CD4-positive, alpha-beta T cell treated with Interleukin-4 for 1 hour (primary cell): ENCODE data around the gene DAP.
A peak's percentile ranks its signal among the peaks of the same experiment; 100 is the strongest.

Source experiments
- DNase-seq, 2 donors: peaks; one replicate each; pipeline ENCODE4 v3.0.0-alpha.2; 2020 to 2022

Gene DAP

DNA sequence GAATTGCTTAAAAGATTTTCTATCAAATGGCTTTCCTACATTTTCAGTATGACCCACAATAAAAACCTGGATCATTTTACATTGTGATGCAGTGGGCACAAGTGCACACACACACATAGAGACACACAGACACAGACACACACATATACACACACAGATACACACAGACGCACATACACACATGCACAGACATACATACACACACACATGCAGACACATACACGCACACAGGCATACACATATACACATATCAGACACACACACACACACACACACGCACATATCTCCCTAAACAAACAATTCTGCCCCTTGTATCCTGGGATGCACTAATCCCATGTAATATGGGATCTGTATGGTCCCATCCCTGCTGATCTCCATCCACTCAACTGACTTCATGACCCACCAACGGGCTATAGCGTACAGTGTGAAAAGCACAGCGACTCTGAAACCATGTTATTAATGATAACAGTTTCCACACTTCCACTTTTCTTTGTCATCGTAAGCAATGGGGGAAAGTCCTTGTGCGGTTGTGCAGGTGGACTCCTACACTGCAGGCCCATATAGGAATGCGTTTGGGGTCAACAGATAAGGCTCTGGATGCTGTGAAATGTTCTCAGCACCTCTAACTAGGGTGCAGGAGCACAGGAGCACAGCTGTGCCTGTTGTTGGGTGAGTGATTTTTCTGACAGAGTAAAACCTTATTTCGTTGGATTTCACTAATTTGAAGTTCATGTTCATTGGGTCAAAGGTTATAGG, 52.7 kb downstream of the DAP start:
- no peak for DNase-seq

- DNase-seq, result no peak
Observed at GRCh38 chr5:10707198-10708142, 53.6 kb downstream of the DAP start.

- DNase-seq, result no peak
Observed at GRCh38 chr5:10706326-10706725, 54.7 kb downstream of the DAP start.

DNA sequence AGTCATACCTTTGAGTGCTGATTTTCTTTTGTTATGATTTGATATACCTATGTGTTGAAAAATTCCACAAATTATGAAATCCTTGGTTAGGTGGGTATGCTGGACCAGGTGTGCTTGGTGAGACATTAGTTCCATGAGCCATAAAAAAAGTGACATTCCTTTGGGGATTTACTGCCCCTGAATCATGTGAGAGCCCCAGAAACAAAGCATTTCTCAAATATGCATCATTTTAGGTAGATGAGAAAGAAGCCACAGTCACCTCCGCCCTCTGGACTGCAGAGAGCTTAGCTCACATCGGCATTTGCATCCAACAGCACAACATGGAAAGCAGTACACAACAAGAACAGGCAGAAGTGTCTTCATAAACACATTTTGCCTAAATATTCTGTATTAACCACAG, 55.3 kb downstream of the DAP start:
- DNase-seq, result no peak

DNA sequence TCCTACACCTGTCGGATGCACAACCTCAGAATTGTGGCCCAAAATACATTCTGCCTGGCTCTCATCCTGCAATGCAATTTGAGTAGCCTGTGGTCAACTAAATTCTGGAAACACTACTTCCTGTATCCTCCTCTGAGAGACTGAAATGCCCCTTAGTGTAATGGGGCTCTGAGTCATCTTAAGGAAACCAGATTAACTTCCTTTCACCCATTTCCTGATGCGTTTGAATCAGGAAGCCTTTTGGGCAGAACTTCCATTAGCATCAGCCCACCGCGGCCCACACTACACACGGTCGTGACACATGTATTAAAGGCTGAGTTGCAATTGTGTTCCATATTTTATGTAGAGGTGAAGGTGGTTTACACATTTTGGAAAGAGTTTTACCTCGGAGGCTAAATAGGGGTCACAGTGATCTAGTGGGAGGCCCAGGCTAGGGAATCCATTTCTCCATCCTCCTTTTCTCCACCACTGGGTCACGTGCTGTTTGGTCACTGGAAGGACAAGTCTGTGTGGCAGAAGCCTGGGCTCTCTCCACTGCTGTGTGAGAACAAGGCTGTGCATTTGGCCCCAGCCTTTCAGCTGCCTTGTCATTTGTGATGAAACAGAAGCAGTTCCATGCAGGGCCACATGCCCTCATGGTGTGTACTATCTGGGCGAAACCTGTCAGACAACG, 55.9 kb downstream of the DAP start:
- peak in 1 of 2 donors; percentile 17 for DNase-seq

- DNase-seq, result no peak
Observed at GRCh38 chr5:10703676-10704075, 57.4 kb downstream of the DAP start.

DNA sequence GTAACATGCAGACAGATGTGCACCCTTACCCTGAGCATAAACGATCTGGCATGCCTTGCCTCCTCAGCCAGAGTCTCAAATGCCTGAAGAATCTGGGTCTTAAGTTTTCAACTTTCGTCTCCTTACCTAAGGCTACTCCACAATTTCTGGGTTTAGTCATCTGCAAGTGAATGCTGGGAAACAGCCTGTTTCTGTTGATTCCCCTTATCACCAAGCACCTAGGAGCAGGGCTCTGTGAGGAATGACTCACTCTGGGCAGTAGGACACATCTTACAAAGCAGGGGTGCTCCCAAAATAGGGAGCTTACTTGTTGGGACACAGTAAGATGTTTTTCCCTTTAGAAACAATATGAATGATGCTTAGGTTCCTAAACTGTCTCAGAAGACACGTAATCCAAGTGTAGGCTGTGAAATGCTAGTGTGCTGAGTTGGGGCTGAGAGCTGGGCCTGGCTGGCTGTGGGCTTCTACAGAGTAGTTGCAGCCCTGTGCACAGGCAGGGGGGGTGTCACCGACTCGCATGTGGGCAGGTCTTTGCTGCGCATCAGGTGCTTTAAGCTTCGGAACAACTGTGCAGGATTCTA, 58.0 kb downstream of the DAP start:
- DNase-seq, result no peak

GRCh38 chr5:10702040-10702629, 58.9 kb downstream of the DAP start:
- DNase-seq, result no peak

DNA sequence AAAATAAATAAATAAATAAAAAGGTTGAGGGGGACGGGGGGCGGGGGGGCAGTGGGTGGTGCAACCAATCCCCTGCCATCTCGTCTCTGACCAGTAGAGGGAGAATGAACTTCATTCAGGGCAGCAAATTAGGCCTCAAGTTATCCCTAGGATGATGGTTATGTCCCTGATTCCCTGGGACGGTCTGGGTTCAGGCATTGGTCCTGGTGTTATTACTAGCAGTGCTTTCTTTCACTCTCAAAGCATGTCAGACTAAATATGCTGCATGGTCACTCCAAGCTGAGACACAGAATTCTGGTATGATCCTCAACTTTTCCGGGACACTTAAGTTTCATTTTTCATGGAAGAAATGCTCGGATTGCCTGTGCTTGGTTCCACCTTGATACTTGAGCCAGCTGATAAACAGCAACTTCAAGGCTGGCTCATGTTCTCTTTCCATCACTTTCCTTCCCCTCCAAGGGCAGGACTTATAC, 59.4 kb downstream of the DAP start:
- DNase-seq, result peak in 1 of 2 donors; percentile 31

DNA sequence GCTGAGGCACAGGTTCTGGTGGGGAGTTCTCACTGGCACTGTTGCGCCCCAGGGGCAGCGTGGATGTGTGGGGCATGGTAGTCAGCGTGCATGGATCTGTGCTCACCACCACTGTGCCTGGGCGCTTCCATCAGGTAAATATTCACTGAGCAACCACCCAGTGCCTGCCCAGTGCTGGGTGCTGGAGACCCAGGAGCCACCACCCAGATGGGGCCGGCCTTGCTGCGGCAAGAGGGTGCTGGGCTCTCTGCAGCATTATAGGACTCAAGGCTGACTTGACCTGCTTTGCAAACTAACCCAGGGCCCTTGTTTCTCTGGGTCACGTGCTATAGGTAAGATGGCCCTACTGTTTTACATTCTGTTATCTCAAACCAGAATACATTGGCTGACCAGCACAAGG, 60.5 kb downstream of the DAP start:
- DNase-seq, result no peak

DNA sequence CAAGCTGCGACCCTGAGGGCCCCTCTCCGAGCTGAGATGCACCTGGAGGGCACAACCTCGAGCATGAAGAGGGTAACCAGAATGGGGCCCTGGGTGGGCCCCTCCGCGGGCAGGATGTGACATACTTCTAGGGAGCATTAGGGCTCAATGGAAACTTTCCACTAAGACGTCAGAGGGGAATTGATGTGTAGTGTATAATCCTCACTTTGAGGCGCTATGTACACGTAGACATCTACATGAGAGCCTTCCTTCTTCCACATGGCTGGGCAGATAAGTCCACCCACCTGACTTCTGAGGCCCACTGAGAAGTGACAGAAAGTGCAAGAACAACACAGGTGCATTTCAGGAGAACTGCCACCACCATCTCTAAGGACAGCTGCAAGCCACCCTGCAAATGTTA, 61.0 kb downstream of the DAP start:
- peak in 1 of 2 donors; percentile 45 for DNase-seq

DNA sequence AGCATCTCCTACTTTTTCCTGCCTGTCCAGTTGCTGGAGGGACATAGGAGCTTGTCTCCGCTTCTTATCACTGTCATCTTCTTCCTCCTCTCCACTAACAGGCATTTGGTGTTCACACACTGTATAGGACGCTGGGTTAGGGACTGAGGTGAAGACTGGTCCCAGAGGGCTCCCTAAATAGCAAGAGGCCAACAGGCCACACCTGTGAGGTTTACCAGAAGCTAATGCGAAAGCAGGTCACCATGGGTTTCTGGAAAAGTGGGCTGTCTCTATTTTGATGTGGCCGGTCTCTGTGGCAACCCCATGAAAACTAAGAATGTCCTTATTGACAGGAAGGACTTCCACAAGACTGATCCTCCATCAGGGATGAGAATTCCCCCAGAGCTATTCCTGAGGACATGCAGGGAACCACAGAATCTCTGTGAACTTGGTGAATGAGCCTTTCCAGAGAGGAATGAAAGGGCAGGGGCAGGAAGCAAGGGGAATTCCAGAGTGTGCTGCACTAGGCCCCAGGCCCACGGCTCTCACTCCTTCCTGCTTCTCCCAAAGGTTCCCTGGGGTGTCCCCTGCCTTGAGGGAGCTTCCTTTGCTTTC, 61.7 kb downstream of the DAP start:
- DNase-seq, result no peak

GRCh38 chr5:10695759-10696543, 65.1 kb downstream of the DAP start:
- DNase-seq, result no peak

GRCh38 chr5:10695055-10695649, 65.9 kb downstream of the DAP start:
- DNase-seq, result peak in 1 of 2 donors; percentile 54

GRCh38 chr5:10691826-10692785, 68.9 kb downstream of the DAP start:
- DNase-seq, result no peak

- DNase-seq, result no peak
Observed at GRCh38 chr5:10690460-10691440, 70.3 kb downstream of the DAP start.

DNA sequence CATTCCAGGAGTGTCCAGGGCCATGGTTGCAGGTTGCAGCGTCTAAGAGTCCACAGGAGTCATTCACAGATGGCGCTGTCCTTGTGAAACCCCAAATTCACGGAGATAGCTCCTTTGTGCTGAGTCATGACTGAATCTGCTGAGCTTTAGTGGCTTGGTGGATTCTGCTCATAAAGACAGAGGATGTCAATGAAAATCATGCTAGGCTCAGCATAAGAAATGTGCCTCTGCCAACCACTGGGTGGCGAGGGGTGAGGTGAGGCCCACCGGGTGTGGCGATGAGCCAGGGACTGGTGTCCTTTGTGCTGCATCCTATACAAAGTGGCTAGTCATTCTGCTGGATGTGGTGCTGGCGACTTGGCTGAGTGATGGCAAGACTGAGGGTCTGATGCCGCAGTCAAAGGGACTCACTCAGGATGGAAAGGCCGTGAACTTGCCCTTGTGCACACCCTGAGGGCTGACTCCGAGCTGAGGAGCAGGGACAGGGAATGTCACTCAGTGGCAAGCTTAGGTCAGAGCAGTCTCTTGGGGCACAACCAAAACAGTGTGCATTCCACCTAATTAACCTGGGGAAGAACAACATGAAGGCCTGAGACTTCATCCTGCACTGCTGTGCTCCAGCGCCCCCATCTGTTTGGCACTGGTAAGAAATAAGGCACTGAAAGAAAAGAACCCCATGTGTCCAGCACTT, 71.5 kb downstream of the DAP start:
- DNase-seq, result no peak
